ENCODE results near the gene MOCOS. TPM values are rescaled to one million over a fixed set of nuclear protein-coding genes. Genes with fewer than 3 reads are reported as not detected.
"Not testable (repeated sequence)": the region's sequence is repeated elsewhere in the genome, so short reads cannot be mapped to it uniquely, and the experiment has no call there.

Gene MOCOS
- total RNA-seq, 1 experiment from 2014 or later = 5.1 TPM

DNA sequence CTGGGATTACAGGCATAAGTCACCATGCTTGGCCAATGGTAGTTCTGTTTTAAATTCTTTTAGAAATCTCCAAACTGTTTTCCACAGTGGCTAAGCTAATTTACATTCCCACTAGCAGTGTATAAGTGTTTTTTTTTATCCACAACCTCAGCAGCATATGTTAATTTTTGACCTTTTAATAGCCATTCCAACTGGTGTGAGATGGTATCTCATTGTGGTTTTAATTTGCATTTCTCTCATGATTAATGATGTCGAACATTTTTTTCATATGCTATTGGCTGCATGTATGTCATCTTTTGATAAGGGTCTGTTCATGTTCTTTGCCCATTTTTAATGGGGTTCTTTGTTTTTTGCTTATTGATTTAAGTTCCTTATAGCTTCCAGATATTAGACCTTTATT lies 20.0 kb downstream of the MOCOS start:
- Histone ChIP-seq H3K4me1 (ENCODE audit: insufficient read depth, low read length) (no peaks in the 10 kb centered on the region), H3K9me2 (replicated peaks; ENCODE audit: low read length) (no peaks in the 10 kb centered on the region), H3F3A (ENCODE audit: low read length, unreplicated experiment) (no peaks in the 10 kb centered on the region), H3K4me2 (ENCODE audit: low read length) (no peak overlapping the region), H3K27ac (ENCODE audit: low read length) (no peak overlapping the region), H3K4me3 (ENCODE audit: low read length) (no peak overlapping the region), H2AFZ (ENCODE audit: low read length) (no peak overlapping the region), H4K20me1 (ENCODE audit: low read length) (no peaks in the 10 kb centered on the region), H3K9me3 (ENCODE audit: low read length) (no peaks in the 10 kb centered on the region), H3K9ac (ENCODE audit: low read length) (no peak overlapping the region), H3K36me3 (ENCODE audit: low read depth, low read length) (no peaks in the 10 kb centered on the region), H3K79me2 (ENCODE audit: low read length) (no peaks in the 10 kb centered on the region), H3K27me3 (ENCODE audit: low read length) (no peaks in the 10 kb centered on the region)
- DNase-seq (no peak), ATAC-seq (no peak)
- TF ChIP-seq EZH2 (IDR thresholded peaks at IDR 0.05; ENCODE audit: low read length, unreplicated experiment) = no peak
- TF ChIP-seq, protein P1, sequence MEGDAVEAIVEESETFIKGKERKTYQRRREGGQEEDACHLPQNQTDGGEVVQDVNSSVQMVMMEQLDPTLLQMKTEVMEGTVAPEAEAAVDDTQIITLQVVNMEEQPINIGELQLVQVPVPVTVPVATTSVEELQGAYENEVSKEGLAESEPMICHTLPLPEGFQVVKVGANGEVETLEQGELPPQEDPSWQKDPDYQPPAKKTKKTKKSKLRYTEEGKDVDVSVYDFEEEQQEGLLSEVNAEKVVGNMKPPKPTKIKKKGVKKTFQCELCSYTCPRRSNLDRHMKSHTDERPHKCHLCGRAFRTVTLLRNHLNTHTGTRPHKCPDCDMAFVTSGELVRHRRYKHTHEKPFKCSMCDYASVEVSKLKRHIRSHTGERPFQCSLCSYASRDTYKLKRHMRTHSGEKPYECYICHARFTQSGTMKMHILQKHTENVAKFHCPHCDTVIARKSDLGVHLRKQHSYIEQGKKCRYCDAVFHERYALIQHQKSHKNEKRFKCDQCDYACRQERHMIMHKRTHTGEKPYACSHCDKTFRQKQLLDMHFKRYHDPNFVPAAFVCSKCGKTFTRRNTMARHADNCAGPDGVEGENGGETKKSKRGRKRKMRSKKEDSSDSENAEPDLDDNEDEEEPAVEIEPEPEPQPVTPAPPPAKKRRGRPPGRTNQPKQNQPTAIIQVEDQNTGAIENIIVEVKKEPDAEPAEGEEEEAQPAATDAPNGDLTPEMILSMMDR (conservative IDR thresholded peaks at IDR 0.05; ENCODE audit: low read depth, low read length) = no peak
- no peak for TF ChIP-seq EZH2phosphoT487 (IDR thresholded peaks at IDR 0.05; ENCODE audit: borderline replicate concordance, low read length)
- BruUV-seq (replicated peaks) = no TSS peak
- POLR2A ChIA-PET (ENCODE audit: unreplicated experiment) = no interaction called here
- CTCF ChIA-PET = no interaction called here
- intact Hi-C loops (cut with micrococcal nuclease) = no loop called here

DNA sequence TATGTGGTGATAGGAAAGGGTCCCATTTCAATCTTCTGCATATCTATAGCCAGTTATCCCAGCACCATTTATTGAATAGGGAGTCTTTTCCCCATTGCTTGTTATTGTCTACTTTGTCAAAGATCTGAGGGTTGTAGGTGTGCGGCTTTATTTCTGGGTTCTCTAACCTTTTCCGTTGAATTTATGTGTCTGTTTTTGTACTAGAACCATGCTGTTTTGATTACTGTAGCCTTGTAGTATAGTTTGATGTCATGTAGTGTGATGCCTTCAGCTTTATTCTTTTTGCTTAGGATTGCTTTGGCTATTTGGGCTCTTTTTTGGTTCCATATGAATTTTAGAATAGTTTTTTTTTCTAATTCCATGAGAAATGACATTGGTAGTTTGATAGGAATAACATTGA lies 20.7 kb downstream of the MOCOS start:
- H3K9me2 ChIP-seq (replicated peaks; ENCODE audit: low read length); DNase-seq; H3F3A ChIP-seq (ENCODE audit: low read length, unreplicated experiment); H3K4me2 ChIP-seq (ENCODE audit: low read length); CTCF ChIA-PET; H3K79me2 ChIP-seq (ENCODE audit: low read length); H4K20me1 ChIP-seq (ENCODE audit: low read length); H3K9ac ChIP-seq (ENCODE audit: low read length); H3K27ac ChIP-seq (ENCODE audit: low read length); H3K4me1 ChIP-seq (ENCODE audit: insufficient read depth, low read length); BruUV-seq (replicated peaks); POLR2A ChIA-PET (ENCODE audit: unreplicated experiment); intact Hi-C loops (cut with micrococcal nuclease); H3K27me3 ChIP-seq (ENCODE audit: low read length); H3K36me3 ChIP-seq (ENCODE audit: low read depth, low read length); H3K9me3 ChIP-seq (ENCODE audit: low read length); ATAC-seq; H2AFZ ChIP-seq (ENCODE audit: low read length); H3K4me3 ChIP-seq (ENCODE audit: low read length): not testable (repeated sequence)

DNA sequence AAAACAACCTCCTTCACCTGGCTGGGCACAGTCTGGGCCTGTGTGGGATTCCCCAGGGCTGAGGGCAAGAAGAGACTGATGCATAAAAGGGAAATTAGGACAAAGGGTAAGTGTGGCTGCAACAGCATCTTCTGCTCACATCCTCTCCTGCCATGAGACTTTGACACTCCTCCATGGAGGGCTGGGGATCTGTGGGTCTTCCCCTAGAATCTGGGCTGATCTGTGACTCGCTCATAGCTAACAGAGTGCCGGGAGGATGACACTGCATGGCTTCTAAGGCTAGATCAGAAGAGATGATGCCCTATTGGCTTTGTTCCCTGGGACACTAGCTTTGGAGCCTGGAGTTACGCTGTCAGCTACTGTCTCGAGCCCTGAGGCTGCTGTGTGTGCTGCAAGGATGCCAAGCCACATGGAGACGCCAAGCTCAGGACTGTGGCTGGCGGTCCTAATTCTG lies 24.3 kb downstream of the MOCOS start:
- POLR2A ChIA-PET (ENCODE audit: unreplicated experiment) = interaction anchor here (0.7 kb wide), 1 partner anchor 282 kb away, joined by 10 read pairs; no protein-coding TSS in a partner anchor
- TF ChIP-seq EZH2phosphoT487 (IDR thresholded peaks at IDR 0.05; ENCODE audit: borderline replicate concordance, low read length) (no peak), EZH2 (IDR thresholded peaks at IDR 0.05; ENCODE audit: low read length, unreplicated experiment) (no peak)
- TF ChIP-seq, protein P1 (conservative IDR thresholded peaks at IDR 0.05; ENCODE audit: low read depth, low read length) = no peak
- Histone ChIP-seq H3K9ac (ENCODE audit: low read length) (no peak overlapping the region), H2AFZ (ENCODE audit: low read length) (no peak overlapping the region), H3F3A (ENCODE audit: low read length, unreplicated experiment) (no peaks in the 10 kb centered on the region), H4K20me1 (ENCODE audit: low read length) (no peaks in the 10 kb centered on the region), H3K9me2 (replicated peaks; ENCODE audit: low read length) (no peaks in the 10 kb centered on the region), H3K79me2 (ENCODE audit: low read length) (no peaks in the 10 kb centered on the region), H3K27ac (ENCODE audit: low read length) (no peak overlapping the region), H3K27me3 (ENCODE audit: low read length) (no peaks in the 10 kb centered on the region), H3K9me3 (ENCODE audit: low read length) (no peaks in the 10 kb centered on the region), H3K36me3 (ENCODE audit: low read depth, low read length) (no peaks in the 10 kb centered on the region), H3K4me2 (ENCODE audit: low read length) (no peak overlapping the region), H3K4me1 (ENCODE audit: insufficient read depth, low read length) (no peaks in the 10 kb centered on the region), H3K4me3 (ENCODE audit: low read length) (no peak overlapping the region)
- no peak for DNase-seq
- BruUV-seq (replicated peaks) = no TSS peak
- no peak for ATAC-seq
- CTCF ChIA-PET = no interaction called here
- intact Hi-C loops (cut with micrococcal nuclease) = no loop called here
